NCI-H2107 (cell line): Measurements from ENCODE around the gene FAT4.

Experiments
- DNase-seq: peaks from one replicate; lab custom pipeline; 2025; lab: John Stamatoyannopoulos, UW

FAT4 gene

GRCh38 chr4:125317525-125317877 is 2.7 kb downstream of the FAT4 start:
- DNase-seq = no peak

GRCh38 chr4:125319311-125319710 is 4.6 kb downstream of the FAT4 start:
- no peak for DNase-seq

- DNase-seq = no peak
Measured at GRCh38 chr4:125321709-125322365, 7.1 kb downstream of the FAT4 start.

- no peak for DNase-seq
Measured at GRCh38 chr4:125322366-125322730, 7.6 kb downstream of the FAT4 start.

- DNase-seq = no peak
Measured at GRCh38 chr4:125323654-125324053, 8.9 kb downstream of the FAT4 start.

- DNase-seq = no peak
Measured at GRCh38 chr4:125325733-125326132, 11.0 kb downstream of the FAT4 start.

GRCh38 chr4:125331116-125331515 is 16.4 kb downstream of the FAT4 start:
- no peak for DNase-seq

GRCh38 chr4:125334926-125335325 is 20.2 kb downstream of the FAT4 start:
- DNase-seq = no peak

GRCh38 chr4:125338814-125339213 is 24.1 kb downstream of the FAT4 start:
- no peak for DNase-seq

GRCh38 chr4:125344198-125344597 is 29.4 kb downstream of the FAT4 start:
- DNase-seq = no peak

- DNase-seq = no peak
Measured at GRCh38 chr4:125346616-125347015, 31.9 kb downstream of the FAT4 start.

GRCh38 chr4:125350470-125351135 is 35.8 kb downstream of the FAT4 start:
- no peak for DNase-seq

GRCh38 chr4:125352521-125352920 is 37.8 kb downstream of the FAT4 start:
- no peak for DNase-seq

GRCh38 chr4:125353131-125353530 is 38.4 kb downstream of the FAT4 start:
- DNase-seq = no peak

GRCh38 chr4:125355791-125356190 is 41.0 kb downstream of the FAT4 start:
- DNase-seq = no peak

GRCh38 chr4:125357675-125358074 is 42.9 kb downstream of the FAT4 start:
- DNase-seq = no peak

- DNase-seq = no peak
Measured at GRCh38 chr4:125358453-125358852, 43.7 kb downstream of the FAT4 start.

- no peak for DNase-seq
Measured at GRCh38 chr4:125359363-125359762, 44.6 kb downstream of the FAT4 start.

GRCh38 chr4:125359960-125360634 is 45.3 kb downstream of the FAT4 start:
- DNase-seq = no peak

GRCh38 chr4:125360727-125361126 is 46.0 kb downstream of the FAT4 start:
- DNase-seq = no peak
